ENCODE data around the gene TNNC1. TPM values are rescaled to one million over a fixed set of nuclear protein-coding genes. Genes with fewer than 3 reads are reported as not detected.
A peak's percentile ranks its signal among the peaks of the same experiment; 100 is the strongest.

TNNC1 gene
- total and polyA plus RNA-seq, 2 of the 13 experiments (the other 11 are each of a cell fraction or from before 2014, with no cell fraction given), result 11.8 to 36.4 TPM

GRCh38 chr3:52446631-52447511 lies 7.0 kb downstream of the TNNC1 start (continued):
- TF ChIP-seq ZNF598 (CRISPR knock-in tag; IDR thresholded peaks at IDR 0.05; ENCODE audit: borderline replicate concordance) (0 out of 2 replicates have a peak, but pooled peaks have one; percentile 57), ZNF292 (CRISPR knock-in tag; IDR thresholded peaks at IDR 0.05; ENCODE audit: borderline replicate concordance, low read depth) (no peak), ZNF333 (CRISPR knock-in tag; IDR thresholded peaks at IDR 0.05; ENCODE audit: borderline replicate concordance) (no peak), ZBTB2 (CRISPR knock-in tag; IDR thresholded peaks at IDR 0.05; ENCODE audit: low read depth) (no peak), ZBTB10 (CRISPR knock-in tag; IDR thresholded peaks at IDR 0.05; ENCODE audit: borderline replicate concordance) (no peak; the same call in 1 of the 2 replicates), ZNF776 (CRISPR knock-in tag; IDR thresholded peaks at IDR 0.05) (no peak), SKI (IDR thresholded peaks at IDR 0.05; ENCODE audit: partially characterized antibody) (no peak), TRIM24 (CRISPR knock-in tag; IDR thresholded peaks at IDR 0.05) (no peak), GPN1 (CRISPR knock-in tag; IDR thresholded peaks at IDR 0.05; ENCODE audit: borderline replicate concordance) (no peak), MTA1 (CRISPR knock-in tag; IDR thresholded peaks at IDR 0.05; ENCODE audit: borderline replicate concordance) (0 out of 2 replicates have a peak, but pooled peaks have one; percentile 46), HNF1B (CRISPR knock-in tag; IDR thresholded peaks at IDR 0.05) (peak; percentile 71), HOXD1 (CRISPR knock-in tag; IDR thresholded peaks at IDR 0.05) (no peak), REL (CRISPR knock-in tag; conservative IDR thresholded peaks at IDR 0.05) (no peak), ARNT (IDR thresholded peaks at IDR 0.05) (no peak), ZIK1 (CRISPR knock-in tag; IDR thresholded peaks at IDR 0.05; ENCODE audit: borderline replicate concordance, low read depth) (no peak), ZNF18 (CRISPR knock-in tag; IDR thresholded peaks at IDR 0.05; ENCODE audit: insufficient replicate concordance) (peak; percentile 68), NRL (CRISPR knock-in tag; IDR thresholded peaks at IDR 0.05; ENCODE audit: borderline replicate concordance) (no peak), NFE2 (CRISPR knock-in tag; IDR thresholded peaks at IDR 0.05) (no peak), ZNF441 (CRISPR knock-in tag; IDR thresholded peaks at IDR 0.05; ENCODE audit: borderline replicate concordance) (no peak; the same call in 1 of the 2 replicates), ZNF572 (CRISPR knock-in tag; IDR thresholded peaks at IDR 0.05) (peak; percentile 79), ZSCAN29 (CRISPR knock-in tag; conservative IDR thresholded peaks at IDR 0.05) (no peak), RCOR2 (CRISPR knock-in tag; IDR thresholded peaks at IDR 0.05) (no peak)

All from HepG2 (cell line).